Transverse colon (tissue), 4 donors: ENCODE results near the gene PRKAR1B. TPM values are rescaled to one million over a fixed set of nuclear protein-coding genes. Genes with fewer than 3 reads are reported as not detected.

Experiments
- DNase-seq: peaks from one replicate; pipeline ENCODE4 v3.0.0-alpha.2; 2019
- H3K27ac ChIP-seq, 4 donors: fragments of 200-600 bp; sonication (generic); 2 replicates each; pipeline ENCODE4 v1.5.1; 2016 to 2018; ENCODE audit warnings: inconsistent platforms in 4 of 4
- H3K27me3 ChIP-seq: fragments of 200-600 bp; sonication (generic); 2 replicates; pipeline ENCODE4 v1.5.1; 2017; ENCODE audit warnings: inconsistent platforms
- H3K36me3 ChIP-seq, 4 donors: fragments of 200-600 bp; sonication (generic); 2 replicates each; pipeline ENCODE4 v1.5.1; 2017 to 2019; ENCODE audit warnings: inconsistent platforms in 4 of 4
- H3K4me1 ChIP-seq, 4 donors: fragments of 200-600 bp; sonication (generic); 2 replicates each; pipeline ENCODE4 v1.5.1; 2017 to 2020; ENCODE audit warnings: inconsistent platforms in 4 of 4
- H3K4me3 ChIP-seq, 4 donors: fragments of 200-600 bp; sonication (generic); 1 replicate in 1 of 4; 2 replicates in 3 of 4; pipeline versions ENCODE4 v1.5.1 to v1.6.1; 2017 to 2019; ENCODE audit warnings: inconsistent platforms in 4 of 4
- H3K9me3 ChIP-seq, 2 donors: fragments of 200-600 bp; sonication (generic); 2 replicates each; pipeline ENCODE4 v1.5.1; 2017 to 2019; ENCODE audit warnings: inconsistent platforms in 2 of 2
- EP300 ChIP-seq: sonication (generic); formaldehyde crosslinking; IDR thresholded peaks from one replicate; pipeline ENCODE4 v1.6.1; 2017; ENCODE audit warnings: antibody characterized with exemption, low read depth
- POLR2A ChIP-seq: fragments of 450-650 bp; IDR thresholded peaks from one replicate; pipeline ENCODE4 v1.6.1; 2016; ENCODE audit warnings: antibody characterized with exemption, mild to moderate bottlenecking, moderate library complexity
- POLR2AphosphoS5 ChIP-seq, 3 donors: sonication (generic); formaldehyde crosslinking; IDR thresholded peaks; one replicate each; pipeline ENCODE4 v1.6.1; 2016; ENCODE audit warnings: antibody characterized with exemption in 3 of 3
- WGBS, 2 donors: methylation state at CpG; one replicate each; pipeline ENCODE4 v1.1.5; 2018; ENCODE audit warnings: low coverage in 1 of 2; 5-methylcytosine and 5-hydroxymethylcytosine counted together
- in situ Hi-C, 4 donors: fragments of 200-750 bp; cut with MboI; loops; one replicate each; pipeline versions ENCODE4 v1.15.0 to v1.15.1; 2017; ENCODE audit warnings: low sequenced_read_pairs in 3 of 4, low pct_ligation_motif_present in 1 of 4, low pct_unique_long_range_greater_than_20kb in 1 of 4
- intact Hi-C: fragments of 100-400 bp; cut with DNase I; formaldehyde crosslinking; loops from one replicate; pipeline ENCODE4 v1.15.1; 2023; ENCODE audit warnings: low total_unique reads
- total RNA-seq, 4 donors: library from RNA; depleted of rRNA; stranded (reverse); fragments of >200 nt; gene quantifications; one replicate each; pipeline ENCODE4 v1.1.0, GENCODE V29; 2016
- TF ChIP-seq, protein P1 (sequence below), 5 experiments: fragments of 200-600 bp in 3 of 5; fragments of 450-650 bp in 2 of 5; sonication (generic) in 3 of 5; IDR thresholded peaks; 1 replicate in 2 of 5; 2 replicates in 3 of 5; pipeline ENCODE4 v1.5.1; 2016 to 2017; ENCODE audit warnings: antibody characterized with exemption in 5 of 5, inconsistent platforms in 3 of 5, mild to moderate bottlenecking in 2 of 5, moderate library complexity in 1 of 5

PRKAR1B gene
- total RNA-seq, 4 donors from 2014 or later, result 15.7 to 53.9 (median 16.9) TPM

DNA sequence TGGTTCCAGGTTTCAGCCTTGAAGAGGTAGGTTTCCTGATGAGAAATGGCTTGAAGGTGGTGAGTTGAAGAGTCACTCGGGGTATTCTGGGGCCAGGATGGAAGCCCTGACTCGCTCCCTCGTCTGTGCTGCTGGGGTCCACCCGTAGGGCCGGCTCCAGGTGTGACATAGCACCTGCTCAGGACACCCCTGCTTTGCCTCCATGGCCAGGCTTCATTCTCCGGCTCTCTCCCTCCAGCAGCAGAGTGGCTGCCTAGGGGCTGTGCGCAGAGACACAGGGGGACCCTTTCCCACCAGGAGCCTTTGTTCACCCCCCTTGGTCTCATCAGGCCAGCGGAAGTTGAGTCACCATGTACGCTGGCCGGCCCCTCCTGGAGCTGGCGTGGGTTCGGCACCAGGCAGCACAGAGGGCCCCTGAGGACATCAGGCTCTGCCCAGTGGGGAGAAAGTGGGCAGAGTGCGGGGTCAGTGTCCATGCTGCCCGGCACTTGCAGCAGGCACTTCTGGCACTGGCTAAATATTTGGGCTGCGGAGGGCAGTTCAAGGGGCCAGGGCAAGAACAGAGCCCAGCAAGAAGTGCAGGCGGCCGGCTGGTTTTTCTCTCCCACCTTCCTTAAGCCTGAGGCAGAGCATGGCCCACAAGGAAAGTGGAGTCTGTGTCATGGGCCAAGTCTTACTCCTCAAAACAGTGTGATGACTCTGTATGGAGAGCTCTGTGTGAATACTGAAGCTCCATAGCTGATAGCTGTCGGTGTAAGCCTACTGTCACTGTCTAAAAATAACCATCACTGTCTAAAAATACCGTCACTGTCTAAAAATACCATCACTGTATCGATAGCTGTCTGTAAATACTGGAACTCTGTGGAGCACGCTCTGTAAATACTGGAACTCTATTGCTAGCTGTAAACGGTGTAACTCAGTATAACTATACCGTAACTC, 3.7 kb upstream of the PRKAR1B start:
- DNase-seq, result no peak
- TF ChIP-seq EP300 (no peak), POLR2A (no peak), POLR2AphosphoS5 (IDR thresholded peaks at IDR 0.05) (no peak)
- TF ChIP-seq, protein P1, sequence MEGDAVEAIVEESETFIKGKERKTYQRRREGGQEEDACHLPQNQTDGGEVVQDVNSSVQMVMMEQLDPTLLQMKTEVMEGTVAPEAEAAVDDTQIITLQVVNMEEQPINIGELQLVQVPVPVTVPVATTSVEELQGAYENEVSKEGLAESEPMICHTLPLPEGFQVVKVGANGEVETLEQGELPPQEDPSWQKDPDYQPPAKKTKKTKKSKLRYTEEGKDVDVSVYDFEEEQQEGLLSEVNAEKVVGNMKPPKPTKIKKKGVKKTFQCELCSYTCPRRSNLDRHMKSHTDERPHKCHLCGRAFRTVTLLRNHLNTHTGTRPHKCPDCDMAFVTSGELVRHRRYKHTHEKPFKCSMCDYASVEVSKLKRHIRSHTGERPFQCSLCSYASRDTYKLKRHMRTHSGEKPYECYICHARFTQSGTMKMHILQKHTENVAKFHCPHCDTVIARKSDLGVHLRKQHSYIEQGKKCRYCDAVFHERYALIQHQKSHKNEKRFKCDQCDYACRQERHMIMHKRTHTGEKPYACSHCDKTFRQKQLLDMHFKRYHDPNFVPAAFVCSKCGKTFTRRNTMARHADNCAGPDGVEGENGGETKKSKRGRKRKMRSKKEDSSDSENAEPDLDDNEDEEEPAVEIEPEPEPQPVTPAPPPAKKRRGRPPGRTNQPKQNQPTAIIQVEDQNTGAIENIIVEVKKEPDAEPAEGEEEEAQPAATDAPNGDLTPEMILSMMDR (IDR thresholded peaks at IDR 0.05), result no peak
- WGBS, 2 donors, result 52 to 88% methylated on average over 6 to 22 of the region's 23 CpGs
- H3K4me1 ChIP-seq, result peaks cover 0 to 42% (median 26%) of the 10 kb centered on the region in 4 donors
- H3K9me3 ChIP-seq, result no peaks in the 10 kb centered on the region
- intact Hi-C loops, result no loop called here
- H3K27ac ChIP-seq, result peak overlapping the region in 2 of 4 donors; percentile 39 to 71
- peaks cover 0 to 11% (median 3%) of the 10 kb centered on the region in 4 donors for H3K36me3 ChIP-seq
- in situ Hi-C loops, result no loop called here
- no peak overlapping the region for H3K4me3 ChIP-seq
- no peaks in the 10 kb centered on the region for H3K27me3 ChIP-seq

DNA sequence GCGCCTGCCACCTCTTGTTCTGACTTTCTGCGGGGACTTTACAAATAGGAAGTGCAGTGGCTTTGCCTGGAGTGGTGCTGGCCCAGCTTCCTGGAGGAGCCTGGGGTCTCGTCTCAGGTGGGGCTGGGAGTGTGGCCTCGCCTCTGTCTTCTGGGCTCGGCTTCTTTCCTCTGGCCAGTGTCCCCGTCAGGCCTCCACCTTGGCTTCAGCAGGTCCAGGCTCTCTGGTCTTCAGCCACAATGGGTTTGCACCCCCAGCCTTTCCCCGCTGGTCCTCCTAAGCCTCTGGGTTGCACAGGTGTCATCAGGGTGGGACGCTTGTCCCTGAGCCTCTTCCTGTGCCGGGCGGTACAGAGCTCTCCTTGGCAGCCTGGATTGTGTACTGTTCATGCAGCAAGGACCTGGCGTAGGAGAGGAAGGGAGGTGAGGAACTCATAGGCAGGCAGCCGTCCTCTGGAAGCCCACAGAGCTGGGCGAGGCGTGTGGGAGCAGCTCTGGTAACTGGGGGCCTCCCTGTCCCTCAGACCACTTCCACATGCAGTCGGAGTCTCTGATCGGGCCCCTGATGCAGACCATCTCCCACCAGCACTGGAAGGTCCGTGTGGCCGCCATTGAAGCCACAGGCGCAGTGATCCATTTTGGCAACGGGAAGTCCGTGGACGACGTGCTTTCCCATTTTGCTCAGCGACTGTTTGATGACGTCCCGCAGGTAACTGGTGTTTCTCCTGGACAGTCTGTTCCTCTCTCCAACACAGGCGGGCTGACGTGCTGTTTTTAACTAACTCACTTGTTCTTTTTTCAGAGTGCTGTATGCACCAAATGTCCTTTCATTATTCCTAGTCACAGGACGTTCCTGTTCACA, 2.3 kb upstream of the PRKAR1B start:
- peaks cover 0 to 49% (median 27%) of the 10 kb centered on the region in 4 donors for H3K4me1 ChIP-seq
- no peak for TF ChIP-seq POLR2A
- TF ChIP-seq EP300, result no peak
- TF ChIP-seq, protein P1 (IDR thresholded peaks at IDR 0.05), result no peak
- TF ChIP-seq POLR2AphosphoS5 (IDR thresholded peaks at IDR 0.05), result no peak
- 92% methylated on average over 11 to 29 of the region's 29 CpGs for WGBS, 2 donors
- H3K27me3 ChIP-seq, result no peaks in the 10 kb centered on the region
- peaks cover 0 to 6% (median 3%) of the 10 kb centered on the region in 4 donors for H3K36me3 ChIP-seq
- no peak overlapping the region for H3K27ac ChIP-seq
- no peak for DNase-seq
- intact Hi-C loops, result loop anchor here (10.0 kb wide), 1 partner anchor 215 kb away; the partner anchor contains the start of gene PDGFA
- H3K4me3 ChIP-seq, result no peak overlapping the region
- no peaks in the 10 kb centered on the region for H3K9me3 ChIP-seq
- in situ Hi-C loops, result no loop called here

DNA sequence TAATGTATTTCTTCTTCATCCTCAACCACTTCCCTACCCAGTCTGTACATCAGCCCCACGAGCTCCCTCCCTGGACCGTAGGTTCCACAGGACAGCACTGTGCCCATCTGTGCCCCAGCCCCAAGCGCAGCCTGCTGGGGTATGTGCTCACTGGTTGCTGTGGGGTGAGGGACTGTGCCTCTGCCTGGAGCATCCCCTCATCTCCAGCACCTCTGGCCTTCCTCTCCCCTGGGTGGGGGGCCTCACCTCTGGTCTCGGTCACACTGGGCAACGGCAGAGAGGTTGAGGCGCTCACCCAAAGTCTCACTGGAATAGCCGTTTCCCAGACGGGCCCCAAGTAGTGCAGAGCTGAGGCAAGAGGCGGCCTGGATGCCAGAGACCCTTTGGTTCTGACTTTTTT, 1.5 kb upstream of the PRKAR1B start:
- no peak for TF ChIP-seq POLR2AphosphoS5 (IDR thresholded peaks at IDR 0.05)
- TF ChIP-seq, protein P1 (IDR thresholded peaks at IDR 0.05), result no peak
- no peak for TF ChIP-seq POLR2A
- TF ChIP-seq EP300, result no peak
- H3K4me3 ChIP-seq, result no peak overlapping the region
- 80 to 88% methylated on average over 1 to 9 of the region's 9 CpGs for WGBS, 2 donors
- H3K9me3 ChIP-seq, result no peaks in the 10 kb centered on the region
- H3K4me1 ChIP-seq, result peaks cover 0 to 49% (median 27%) of the 10 kb centered on the region in 4 donors
- no peaks in the 10 kb centered on the region for H3K27me3 ChIP-seq
- in situ Hi-C loops, result no loop called here
- H3K27ac ChIP-seq, result no peak overlapping the region
- H3K36me3 ChIP-seq, result peaks cover 0 to 5% (median 0%) of the 10 kb centered on the region in 4 donors
- DNase-seq, result no peak
- intact Hi-C loops, result loop anchor here (10.0 kb wide), 1 partner anchor 214 kb away; the partner anchor contains the start of gene PDGFA
